K562 (cell line): Measurements from ENCODE around the gene SDR42E2. TPM values are rescaled to one million over a fixed set of nuclear protein-coding genes. Genes with fewer than 3 reads are reported as not detected.
A peak's percentile ranks its signal among the peaks of the same experiment; 100 is the strongest.

Experiments used
- ATAC-seq: fragments of 200-7000 bp; cut with Tn5 transposase; 3 replicates; pipeline ENCODE4 v1.9.1; 2020; ENCODE audit warnings: moderate library complexity
- Bru-seq: library from RNA; stranded (reverse); fragments of 400-500 nt; gene quantifications from one replicate; lab custom pipeline; 2021; lab: Mats Ljungman, UMichigan
- BruChase-seq, 2 experiments: library from RNA; stranded (reverse); fragments of 400-500 nt; gene quantifications; one replicate each; lab custom pipeline; 2021; lab: Mats Ljungman, UMichigan
- BruUV-seq: library from RNA; stranded (reverse); fragments of 400-500 nt; replicated peaks from 2 replicates; lab custom pipeline; 2021; lab: Mats Ljungman, UMichigan
- CTCF ChIA-PET: fragments of 300-600 bp; formaldehyde crosslinking; extraction: SDS; loops from one replicate; lab custom pipeline; 2021; ENCODE audit warnings: low intra/inter-chr PET ratio; lab: Yijun Ruan, JAX
- POLR2A ChIA-PET: fragments of 300-600, 350-650 bp; sonication (Branson Sonifier 250); formaldehyde crosslinking; extraction: SDS; loops from one replicate; lab custom pipeline; 2021; ENCODE audit warnings: antibody characterized with exemption, inconsistent platforms; lab: Yijun Ruan, JAX
- DNase-seq, 4 experiments: peaks; one replicate each; pipeline versions ENCODE4 v3.0.0 to v3.0.0-alpha.2; 2011 to 2018; ENCODE audit warnings: low spot score in 3 of 4, mixed read lengths in 3 of 4; ENCODE audit errors: extremely low read depth in 1 of 4
- FAIRE-seq: peaks from 2 replicates; lab custom pipeline; 2011; peaks lifted over from hg19 to GRCh38; lab: Jason Lieb, UNC
- H2AFZ ChIP-seq: 2 replicates; pipeline ENCODE4 v1.6.0; 2011; ENCODE audit warnings: low read depth, low read length, control low read depth, inconsistent platforms
- H3K27ac ChIP-seq: fragments of 200-600 bp; 3 replicates; pipeline ENCODE4 v1.8.0; 2011; ENCODE audit warnings: low read depth, mild to moderate bottlenecking, control low read depth, inconsistent platforms, low read length, moderate library complexity, mixed read lengths; ENCODE audit errors: extremely low read depth
- H3K27me3 ChIP-seq, 2 experiments: fragments of 300-600 bp in 1 of 2; 2 replicates in 1 of 2; 3 replicates in 1 of 2; pipeline versions ENCODE4 v1.6.0 to v1.8.0; 2011; ENCODE audit warnings: inconsistent platforms in 2 of 2, low read length in 2 of 2, mild to moderate bottlenecking in 1 of 2, mixed read lengths in 1 of 2, moderate library complexity in 1 of 2; ENCODE audit not compliant: control insufficient read depth in 2 of 2, insufficient read depth in 2 of 2
- H3K36me3 ChIP-seq: fragments of 300-600 bp; 3 replicates; pipeline ENCODE4 v1.8.0; 2011; ENCODE audit warnings: mild to moderate bottlenecking, low read length, inconsistent platforms; ENCODE audit not compliant: control insufficient read depth, insufficient read depth
- H3K4me1 ChIP-seq, 2 experiments: fragments of 200-600 bp in 1 of 2; replicated peaks in 1 of 2; 2 replicates in 1 of 2; 3 replicates in 1 of 2; pipeline versions ENCODE4 v1.5.1 to v1.8.0; 2011; ENCODE audit warnings: inconsistent platforms in 2 of 2, low read length in 2 of 2, mild to moderate bottlenecking in 1 of 2, mixed read lengths in 1 of 2, moderate library complexity in 1 of 2; ENCODE audit not compliant: control insufficient read depth in 2 of 2, insufficient read depth in 2 of 2
- H3K4me2 ChIP-seq: 2 replicates; pipeline ENCODE4 v1.6.1; 2011; ENCODE audit warnings: low read length, control low read depth, inconsistent platforms, mixed read lengths; ENCODE audit not compliant: insufficient read depth
- H3K4me3 ChIP-seq: fragments of 200-600 bp; sonication (generic), shearing (Covaris generic); 2 replicates; pipeline ENCODE4 v1.5.1; 2016; ENCODE audit warnings: control low read depth, inconsistent platforms
- H3K79me2 ChIP-seq: fragments of 200-600 bp; 3 replicates; pipeline ENCODE4 v1.8.0; 2011; ENCODE audit warnings: low read length, inconsistent platforms; ENCODE audit not compliant: control insufficient read depth, insufficient read depth
- H3K9ac ChIP-seq, 2 experiments: 2 replicates each; pipeline versions ENCODE4 v1.6.0 to v1.6.1; 2011; ENCODE audit warnings: low read depth in 2 of 2, low read length in 2 of 2, control low read depth in 1 of 2, inconsistent platforms in 1 of 2, mild to moderate bottlenecking in 1 of 2, mixed read lengths in 1 of 2; ENCODE audit not compliant: insufficient read depth in 1 of 2
- H3K9me1 ChIP-seq: one replicate; pipeline ENCODE4 v1.6.0; 2011; ENCODE audit warnings: inconsistent platforms, mild to moderate bottlenecking, low read length, moderate library complexity; ENCODE audit not compliant: control insufficient read depth, insufficient read depth
- H3K9me3 ChIP-seq: replicated peaks from 2 replicates; pipeline ENCODE4 v1.5.1; 2011; ENCODE audit warnings: low read depth, low read length, inconsistent platforms; ENCODE audit not compliant: control insufficient read depth, insufficient read depth
- H4K20me1 ChIP-seq: replicated peaks from 2 replicates; pipeline ENCODE4 v1.6.1; 2011; ENCODE audit warnings: low read length, inconsistent platforms, mixed read lengths; ENCODE audit not compliant: control insufficient read depth, insufficient read depth
- NRF1 ChIP-seq, 2 experiments: fragments of 450-650 bp; IDR thresholded peaks in 1 of 2; conservative IDR thresholded peaks in 1 of 2; 2 replicates each; pipeline ENCODE4 v1.6.1; 2014; ENCODE audit warnings: mild to moderate bottlenecking in 2 of 2
- SRSF3 ChIP-seq: fragments of 200-400 bp; formaldehyde crosslinking; IDR thresholded peaks from 2 replicates; pipeline ENCODE4 v1.6.1; 2016; ENCODE audit warnings: mild to moderate bottlenecking, low read length, moderate library complexity; ENCODE audit not compliant: insufficient read depth
- WGBS: fragments of 100-300 bp; shearing (Covaris generic); methylation state at CpG from one replicate; pipeline ENCODE4 v1.1.6; 2016; ENCODE audit warnings: low coverage, mixed read lengths; ENCODE audit not compliant: insufficient coverage; ENCODE audit errors: missing lambda C conversion rate; 5-methylcytosine and 5-hydroxymethylcytosine counted together
- in situ Hi-C: fragments of 300-500 bp; cut with MboI; formaldehyde crosslinking; loops from 4 replicates; pipeline ENCODE4 v1.15.0; 2018; ENCODE audit warnings: inconsistent platforms, mixed read lengths
- intact Hi-C: fragments of 100-400 bp; cut with micrococcal nuclease; formaldehyde crosslinking; loops from 2 replicates; pipeline ENCODE4 v1.14.2; 2022
- long read RNA-seq, 3 experiments: library from polyadenylated mRNA in 2 of 3; library from RNA in 1 of 3; unstranded in 2 of 3; stranded (forward) in 1 of 3; transcript quantifications; one replicate each; pipeline ENCODE4 v2.0.0, GENCODE V29; 2019 to 2022
- polyA minus RNA-seq, 3 experiments: library from RNA; depleted of rRNA, polyadenylated mRNA; stranded (reverse); fragments of >200 nt; gene quantifications; 2 replicates each; pipeline ENCODE4 v1.2.3, GENCODE V29; 2011
- polyA plus RNA-seq, 8 experiments: library from polyadenylated mRNA; depleted of rRNA in 4 of 8; stranded (reverse) in 5 of 8; unstranded in 3 of 8; fragments of >200 nt; fragmentation: Nextera tagmentation in 2 of 8; fragmentation: Illumina TruSeq in 1 of 8; extraction: Ambion mirVana in 2 of 8; extraction: Trizol in 1 of 8; gene quantifications; 2 replicates each; pipeline versions ENCODE4 v1.2.1 to v1.2.3, GENCODE V29; 2011 to 2014; ENCODE audit warnings: inconsistent platforms in 1 of 8, missing spikeins in 1 of 8
- total RNA-seq, 7 experiments: library from RNA; depleted of rRNA in 6 of 7; stranded (reverse); fragments of >200 nt in 6 of 7; fragmentation: Illumina TruSeq in 2 of 7; extraction: Trizol in 2 of 7; gene quantifications; 2 replicates each; pipeline versions ENCODE4 v1.2.1 to v1.2.3, GENCODE V29; 2011 to 2021; ENCODE audit warnings: low replicate concordance in 1 of 7
- TF ChIP-seq, protein P1 (sequence below), 2 experiments: IDR thresholded peaks; 2 replicates each; pipeline ENCODE4 v1.6.1; 2011; ENCODE audit warnings: borderline replicate concordance in 1 of 2, control low read depth in 1 of 2, low read depth in 1 of 2, low read length in 1 of 2, mild to moderate bottlenecking in 1 of 2, mixed read lengths in 1 of 2, moderate library complexity in 1 of 2; ENCODE audit not compliant: insufficient read depth in 1 of 2, insufficient read length in 1 of 2, poor library complexity in 1 of 2, severe bottlenecking in 1 of 2; ENCODE audit errors: extremely low read depth in 1 of 2

SDR42E2 gene
- 0.28 TPM in 1 of 2 replicates, not detected in the other for total RNA-seq (2011; cell fraction: chromatin; rRNA removed; ENCODE audit: low replicate concordance)
- total RNA-seq (2011; cell fraction: nucleolus; rRNA removed): 0.13 TPM in 1 of 2 replicates, not detected in the other
- total RNA-seq (2011; cell fraction: nucleoplasm; rRNA removed): 0.22 and 0.53 TPM in 2 replicates
- total RNA-seq (2014; rRNA removed) (not detected in 2 replicates), total RNA-seq (2014; rRNA removed; fragmentation: Illumina TruSeq; extraction: Trizol) (not detected in 2 replicates), total RNA-seq (2015; rRNA removed; fragmentation: Illumina TruSeq; extraction: Trizol) (0.07 TPM in 1 of 2 replicates, not detected in the other), total RNA-seq (2021) (not detected in 2 replicates), polyA plus RNA-seq (2011; rRNA removed) (0.03 and 0.08 TPM in 2 replicates), polyA plus RNA-seq (2014; fragmentation: Illumina TruSeq; extraction: Trizol) (0.04 TPM in 1 of 2 replicates, not detected in the other), polyA plus RNA-seq (2014; fragmentation: Nextera tagmentation; extraction: Ambion mirVana) (under 1 TPM; 0.04 to 0.06 TPM), polyA plus RNA-seq (2014; rRNA removed) (not detected in 2 replicates), polyA minus RNA-seq (2011; rRNA and poly(A)+ RNA removed) (not detected in 2 replicates), Bru-seq, nascent RNA (percentile 25 among the genes with signal in this experiment), BruChase-seq, experiment 1, labeled RNA remaining after a 2-hour chase (percentile 6 among the genes with signal in this experiment), BruChase-seq, experiment 2, labeled RNA remaining after a 6-hour chase (percentile 10 among the genes with signal in this experiment)
- polyA plus RNA-seq (2011; cell fraction: cytosol; rRNA removed): 0.03 TPM in 1 of 2 replicates, not detected in the other
- 0.06 and 0.09 TPM in 2 replicates for polyA plus RNA-seq (2011; cell fraction: nucleus; rRNA removed)
- 0.04 and 0.07 TPM in 2 replicates for polyA plus RNA-seq (2012)
- polyA minus RNA-seq (2011; cell fraction: cytosol; rRNA and poly(A)+ RNA removed): not detected in 2 replicates
- 0.22 and 0.27 TPM in 2 replicates for polyA minus RNA-seq (2011; cell fraction: nucleus; rRNA and poly(A)+ RNA removed)
- long read RNA-seq, experiment 1, partial matches to known transcripts: 0 of 1 reads
- long read RNA-seq, experiment 1, other reads (novel, unspliced or antisense): 1 of 1 reads
- long read RNA-seq, experiment 2: 0 reads
- long read RNA-seq, experiment 3: 0 reads

DNA sequence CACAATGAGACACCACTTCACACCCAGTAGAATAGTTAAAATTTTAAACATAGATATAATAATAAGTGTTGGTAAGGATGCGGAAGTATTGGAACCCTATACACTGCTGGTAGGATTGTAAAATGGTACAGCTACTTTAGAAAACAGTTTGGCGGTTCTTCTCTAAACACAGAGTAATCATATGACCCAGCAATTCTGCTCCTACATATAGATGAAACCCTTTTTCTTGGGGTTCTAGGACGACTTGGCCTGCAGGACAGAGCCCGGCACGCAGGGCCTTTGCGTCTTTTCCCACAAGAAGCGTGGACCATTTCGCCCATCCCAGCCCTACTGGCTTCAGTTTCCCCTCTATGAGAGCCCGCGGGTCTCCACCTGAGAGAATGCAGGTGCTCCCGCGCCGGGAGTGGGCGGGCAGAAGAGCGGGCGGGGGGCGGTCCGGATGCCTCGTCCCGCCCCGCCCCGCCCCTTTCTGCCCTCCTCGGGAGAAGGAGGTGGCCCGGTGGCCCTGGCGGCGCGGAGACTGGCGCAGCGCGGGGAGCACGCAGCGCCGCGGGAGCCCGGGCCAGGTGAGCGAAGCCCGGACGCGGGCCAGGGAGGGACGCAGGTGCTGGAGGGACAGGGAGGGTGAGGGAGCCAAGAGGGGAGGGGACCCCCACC, at the start of gene SDR42E2:
Gene SDR42E2 (plus strand): TSS at position 508 of the 657 bp plus-strand sequence. CDS start 3,077 bp downstream, outside the sequence.
- POLR2A ChIA-PET: interaction anchor here (0.6 kb wide), 1 partner anchor 20 kb away, joined by 3 read pairs; no protein-coding TSS in a partner anchor
- peak; percentile 32 to 90 (median 76) for DNase-seq
- TF ChIP-seq SRSF3 (no peak), NRF1 (conservative IDR thresholded peaks at IDR 0.05 in 1 of 2, IDR thresholded peaks at IDR 0.05 in 1 of 2) (0 out of 4 replicates have a peak, but pooled peaks have one; percentile 21 to 26)
- TF ChIP-seq, protein P1, sequence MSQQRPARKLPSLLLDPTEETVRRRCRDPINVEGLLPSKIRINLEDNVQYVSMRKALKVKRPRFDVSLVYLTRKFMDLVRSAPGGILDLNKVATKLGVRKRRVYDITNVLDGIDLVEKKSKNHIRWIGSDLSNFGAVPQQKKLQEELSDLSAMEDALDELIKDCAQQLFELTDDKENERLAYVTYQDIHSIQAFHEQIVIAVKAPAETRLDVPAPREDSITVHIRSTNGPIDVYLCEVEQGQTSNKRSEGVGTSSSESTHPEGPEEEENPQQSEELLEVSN (IDR thresholded peaks at IDR 0.05; ENCODE audit: borderline replicate concordance in 1 of 2, extremely low read depth in 1 of 2, insufficient read depth in 1 of 2, insufficient read length in 1 of 2, low read depth in 1 of 2, low read length in 1 of 2, poor library complexity in 1 of 2, severe bottlenecking in 1 of 2): peak in 1 of 2 experiments; percentile 32

More for the DNA sequence above, at the start of gene SDR42E2:
- no peaks in the 10 kb centered on the region for H3K9me1 ChIP-seq
- H2AFZ ChIP-seq: no peak within 1 kb of the TSS
- no TSS peak for BruUV-seq
- intact Hi-C loops: no loop called here
- ATAC-seq (peak; percentile 83), FAIRE-seq (no peak)
- H3K9me3 ChIP-seq: no peaks in the 10 kb centered on the region
- peaks cover 0 to 8% of the 10 kb centered on the region in 2 experiments; a peak in 2 of 5 replicates for H3K4me1 ChIP-seq
- WGBS: 32% methylated on average over 8 of the region's 40 CpGs
- H4K20me1 ChIP-seq: no peaks in the 10 kb centered on the region
- H3K36me3 ChIP-seq: no peaks in the 10 kb centered on the region
- no peak within 1 kb of the TSS for H3K4me2 ChIP-seq
- H3K27ac ChIP-seq: no peak within 1 kb of the TSS
- H3K4me3 ChIP-seq: no peak within 1 kb of the TSS
- in situ Hi-C loops: no loop called here
- H3K79me2 ChIP-seq: no peaks in the 10 kb centered on the region
- peak within 1 kb of the TSS in 1 of 2 experiments; percentile 64; a peak in 1 of 4 replicates for H3K9ac ChIP-seq
- CTCF ChIA-PET: no interaction called here
- H3K27me3 ChIP-seq: peaks cover 19 to 56% of the 10 kb centered on the region in 2 experiments
